ENCODE measurements around the gene SKP2.

- no peak for TF ChIP-seq EP300 (IDR thresholded peaks at IDR 0.05; ENCODE audit: borderline replicate concordance)
- no peak for TF ChIP-seq YY1 (IDR thresholded peaks at IDR 0.05; ENCODE audit: low read depth)
- TF ChIP-seq FOXM1 (IDR thresholded peaks at IDR 0.05; ENCODE audit: borderline replicate concordance, low read depth), result no peak
- TF ChIP-seq NFIC (IDR thresholded peaks at IDR 0.05), result no peak
- TF ChIP-seq RAD21 (IDR thresholded peaks at IDR 0.05; ENCODE audit: low read depth), result no peak
- TF ChIP-seq MAX (IDR thresholded peaks at IDR 0.05), result no peak
- TF ChIP-seq CEBPB (IDR thresholded peaks at IDR 0.05), result no peak
- no peak for TF ChIP-seq USF1 (IDR thresholded peaks at IDR 0.05)
These were observed 8.7 kb downstream of the SKP2 start for GRCh38 chr5:36160617-36161016.
